ENCODE results near the gene ALDH3B1. TPM values are rescaled to one million over a fixed set of nuclear protein-coding genes. Genes with fewer than 3 reads are reported as not detected.

Gene ALDH3B1
- total RNA-seq, 2 experiments from 2014 or later, result not detected

- POLR2A ChIA-PET, result no interaction called here
- H3K9me3 Mint-ChIP-seq (ENCODE audit: insufficient read depth), result no peaks in the 10 kb centered on the region
- ATAC-seq (no peak), DNase-seq (peak; percentile 47)
- H3K27ac Mint-ChIP-seq, result peak overlapping the region; percentile 49
- CTCF ChIA-PET, result interaction anchor here (0.8 to 1.9 kb wide), 5 partner anchors 15 to 203 kb away, joined by 3 to 6 read pairs (median 4); no protein-coding TSS in a partner anchor
- H3K27me3 Mint-ChIP-seq (ENCODE audit: low read depth), result no peaks in the 10 kb centered on the region
- no peaks in the 10 kb centered on the region for H3K36me3 Mint-ChIP-seq (ENCODE audit: low read depth)
- no peak overlapping the region for H3K4me3 Mint-ChIP-seq
- peaks cover 25% of the 10 kb centered on the region for H3K4me1 Mint-ChIP-seq (ENCODE audit: low read depth)
Measured at GRCh38 chr11:68009391-68010089, 587 bp upstream of the ALDH3B1 start.

- H3K27ac Mint-ChIP-seq, result no peak overlapping the region
- no peaks in the 10 kb centered on the region for H3K9me3 Mint-ChIP-seq (ENCODE audit: insufficient read depth)
- H3K27me3 Mint-ChIP-seq (ENCODE audit: low read depth), result no peaks in the 10 kb centered on the region
- ATAC-seq (no peak), DNase-seq (no peak)
- ChIA-PET CTCF (interaction anchor here (0.8 to 1.3 kb wide), 2 partner anchors 13 to 195 kb away, joined by 4 to 5 read pairs; no protein-coding TSS in a partner anchor), POLR2A (no interaction called here)
- H3K36me3 Mint-ChIP-seq (ENCODE audit: low read depth), result no peaks in the 10 kb centered on the region
- peaks cover 18% of the 10 kb centered on the region for H3K4me1 Mint-ChIP-seq (ENCODE audit: low read depth)
- no peak overlapping the region for H3K4me3 Mint-ChIP-seq
Measured at GRCh38 chr11:68011051-68011943, 1.2 kb downstream of the ALDH3B1 start.

DNA sequence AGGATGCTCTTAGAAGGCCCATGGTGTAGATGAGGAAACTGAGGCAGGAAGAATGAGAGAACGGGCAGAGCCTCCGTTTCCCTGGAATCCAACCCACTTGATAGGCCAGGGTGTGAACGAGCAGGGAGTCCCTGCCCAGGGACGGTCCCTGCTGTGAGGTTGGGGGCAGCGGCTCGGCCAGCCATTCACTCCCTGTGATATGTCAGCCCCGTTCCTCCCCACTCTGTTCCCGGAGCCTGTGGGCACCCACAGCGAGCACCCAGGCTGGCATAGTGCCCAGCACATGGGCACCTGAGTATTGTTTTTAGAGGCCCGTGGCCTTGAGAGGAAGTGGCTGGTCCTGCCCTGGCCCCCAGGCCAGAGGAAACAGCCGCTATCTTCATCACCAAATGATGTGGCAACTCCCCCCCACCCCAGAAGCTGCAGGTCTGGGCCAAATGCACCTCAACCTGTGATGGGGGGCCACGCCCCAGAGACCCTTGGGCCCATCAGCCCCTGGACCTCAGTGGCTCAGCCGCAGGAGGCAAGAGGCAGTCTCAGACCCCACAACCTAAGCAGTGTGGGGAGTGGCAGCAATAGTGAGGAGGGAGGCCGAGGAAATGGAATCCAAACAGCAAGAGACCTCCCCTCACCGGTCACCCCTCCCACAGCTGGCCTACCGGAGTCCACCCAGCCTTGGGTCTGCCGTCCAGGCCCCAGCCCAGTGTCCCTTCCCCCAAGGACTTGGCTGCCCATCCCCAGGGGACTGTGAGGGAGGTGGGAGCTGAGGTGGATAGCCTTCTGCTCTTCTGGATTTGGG is 2.1 kb downstream of the ALDH3B1 start:
- Mint-ChIP-seq H3K27me3 (ENCODE audit: low read depth) (no peaks in the 10 kb centered on the region), H3K36me3 (ENCODE audit: low read depth) (no peaks in the 10 kb centered on the region), H3K27ac (no peak overlapping the region), H3K9me3 (ENCODE audit: insufficient read depth) (no peaks in the 10 kb centered on the region), H3K4me3 (no peak overlapping the region), H3K4me1 (ENCODE audit: low read depth) (peaks cover 16% of the 10 kb centered on the region)
- no peak for ATAC-seq
- ChIA-PET CTCF (interaction anchor here (0.5 kb wide), 1 partner anchor 197 kb away, joined by 3 read pairs; no protein-coding TSS in a partner anchor), POLR2A (no interaction called here)
- DNase-seq, result no peak

DNA sequence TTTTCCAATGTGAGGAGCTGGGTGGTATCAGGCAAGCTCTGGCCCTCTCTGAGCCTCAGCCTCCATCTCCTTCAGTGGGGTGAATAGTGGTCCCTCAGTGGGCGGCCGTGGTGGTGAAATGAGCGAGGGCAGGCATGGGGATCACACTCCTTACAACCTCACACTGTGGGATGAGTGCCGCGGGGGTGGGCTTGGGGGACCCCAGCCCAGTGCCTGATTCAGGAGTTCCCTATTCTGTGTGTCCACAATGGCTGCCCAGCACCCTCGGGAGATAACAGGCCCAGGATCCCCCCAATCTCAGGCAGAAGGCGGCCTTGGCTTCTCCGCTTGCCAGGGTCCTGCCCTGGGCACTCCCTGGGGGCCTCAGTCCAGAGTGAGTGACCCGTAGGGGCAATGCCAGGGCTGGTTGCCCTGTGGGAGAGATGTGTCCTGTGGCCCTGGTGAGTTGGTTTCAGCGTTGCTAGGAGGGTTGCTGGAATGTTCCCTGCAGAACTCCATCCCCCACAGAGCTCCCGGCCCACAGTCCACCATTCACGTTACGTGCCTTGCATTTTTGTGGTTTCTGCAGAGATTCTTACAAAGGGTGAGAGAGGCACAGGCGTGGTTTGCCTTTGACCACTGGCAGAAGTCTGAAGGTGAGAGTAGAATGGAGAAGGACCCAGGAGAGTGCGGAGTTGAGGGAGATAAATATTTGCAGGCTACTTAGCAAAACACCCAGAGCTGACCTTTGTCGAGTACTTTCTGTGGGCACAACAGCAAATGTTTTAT is 2.9 kb downstream of the ALDH3B1 start:
- ChIA-PET POLR2A (no interaction called here), CTCF (interaction anchor here (0.5 kb wide), 1 partner anchor 196 kb away, joined by 3 read pairs; no protein-coding TSS in a partner anchor)
- H3K9me3 Mint-ChIP-seq (ENCODE audit: insufficient read depth), result no peaks in the 10 kb centered on the region

DNA sequence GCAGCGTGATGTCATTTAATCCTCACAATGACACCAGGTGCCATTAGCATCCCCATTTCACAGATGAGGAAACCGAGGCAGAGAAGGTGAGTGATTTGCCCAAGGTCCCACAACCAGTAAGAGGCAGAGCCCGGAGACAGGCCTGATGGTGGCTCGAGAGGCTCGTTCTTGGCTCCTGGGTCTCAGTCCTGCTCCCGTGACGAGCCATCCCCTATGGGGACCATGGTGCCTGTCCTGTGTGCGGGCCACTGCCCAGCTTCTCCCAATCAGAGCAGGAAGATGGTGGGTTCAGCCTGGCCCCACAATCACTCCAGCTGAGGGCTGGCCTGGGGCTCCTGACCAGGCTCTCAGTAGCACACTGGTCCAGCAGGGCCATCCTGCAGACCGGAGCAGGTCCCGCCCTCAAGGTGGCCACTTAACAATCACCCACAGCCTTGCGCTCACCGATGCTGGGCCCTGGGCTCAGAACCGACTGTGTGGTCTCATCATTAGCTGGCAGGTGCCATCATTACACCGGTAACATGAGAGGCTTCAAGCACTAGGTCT is 3.6 kb downstream of the ALDH3B1 start:
- no peaks in the 10 kb centered on the region for H3K9me3 Mint-ChIP-seq (ENCODE audit: insufficient read depth)
- POLR2A ChIA-PET, result no interaction called here

More for the DNA sequence above, 2.9 kb downstream of the ALDH3B1 start:
- DNase-seq (no peak), ATAC-seq (no peak)
- Mint-ChIP-seq H3K4me1 (ENCODE audit: low read depth) (peaks cover 16% of the 10 kb centered on the region), H3K27me3 (ENCODE audit: low read depth) (no peaks in the 10 kb centered on the region), H3K4me3 (no peak overlapping the region), H3K27ac (no peak overlapping the region), H3K36me3 (ENCODE audit: low read depth) (no peaks in the 10 kb centered on the region)

DNA sequence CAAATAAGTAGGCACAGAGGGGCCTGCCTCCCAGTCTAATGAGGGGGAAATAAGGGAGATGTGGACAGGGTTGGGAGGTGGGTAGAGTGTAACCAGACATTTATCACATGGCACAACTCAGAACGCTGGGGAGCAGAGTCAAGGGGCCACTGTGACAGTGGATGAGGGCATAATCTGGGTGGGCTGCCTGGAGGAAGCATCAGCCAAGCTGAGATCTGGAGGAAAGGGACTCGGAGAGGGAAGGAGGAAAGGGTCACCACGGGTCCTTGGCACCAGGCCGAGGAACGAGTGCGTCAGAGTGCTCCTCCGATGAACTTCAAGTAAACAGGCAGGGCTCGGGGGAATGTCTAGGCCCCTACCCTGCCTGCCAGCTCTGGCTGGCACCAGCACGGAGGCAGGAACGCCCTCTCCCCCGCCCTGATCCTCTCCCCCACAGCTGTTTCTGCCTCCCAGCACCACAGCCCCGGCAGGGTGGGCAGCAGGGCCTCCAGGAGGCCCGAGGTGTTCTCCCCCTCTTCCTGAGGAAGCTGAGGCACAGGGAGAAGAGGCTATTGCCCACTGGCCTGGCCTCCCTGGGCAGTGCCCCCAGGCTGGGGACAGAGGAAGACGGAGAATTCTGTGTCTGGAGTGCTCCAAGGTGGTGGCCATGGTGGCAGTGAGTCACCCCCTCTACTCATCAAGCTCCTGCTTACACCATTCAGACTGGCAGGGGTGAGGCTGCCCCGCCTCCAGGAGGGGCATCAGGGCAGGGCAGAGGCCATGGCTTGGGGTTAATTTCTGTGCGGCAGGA is 4.2 kb downstream of the ALDH3B1 start:
- Mint-ChIP-seq H3K9me3 (ENCODE audit: insufficient read depth) (no peaks in the 10 kb centered on the region), H3K27me3 (ENCODE audit: low read depth) (no peaks in the 10 kb centered on the region), H3K36me3 (ENCODE audit: low read depth) (no peaks in the 10 kb centered on the region), H3K4me3 (no peak overlapping the region), H3K27ac (no peak overlapping the region), H3K4me1 (ENCODE audit: low read depth) (peaks cover 9% of the 10 kb centered on the region)
- ChIA-PET POLR2A (no interaction called here), CTCF (no interaction called here)
- no peak for DNase-seq
- peak; percentile 17 for ATAC-seq

More for the DNA sequence above, 3.6 kb downstream of the ALDH3B1 start:
- Mint-ChIP-seq H3K4me1 (ENCODE audit: low read depth) (peaks cover 16% of the 10 kb centered on the region), H3K36me3 (ENCODE audit: low read depth) (no peaks in the 10 kb centered on the region), H3K27me3 (ENCODE audit: low read depth) (no peaks in the 10 kb centered on the region), H3K27ac (no peak overlapping the region), H3K4me3 (no peak overlapping the region)
- no peak for ATAC-seq
- CTCF ChIA-PET, result no interaction called here
- no peak for DNase-seq

DNA sequence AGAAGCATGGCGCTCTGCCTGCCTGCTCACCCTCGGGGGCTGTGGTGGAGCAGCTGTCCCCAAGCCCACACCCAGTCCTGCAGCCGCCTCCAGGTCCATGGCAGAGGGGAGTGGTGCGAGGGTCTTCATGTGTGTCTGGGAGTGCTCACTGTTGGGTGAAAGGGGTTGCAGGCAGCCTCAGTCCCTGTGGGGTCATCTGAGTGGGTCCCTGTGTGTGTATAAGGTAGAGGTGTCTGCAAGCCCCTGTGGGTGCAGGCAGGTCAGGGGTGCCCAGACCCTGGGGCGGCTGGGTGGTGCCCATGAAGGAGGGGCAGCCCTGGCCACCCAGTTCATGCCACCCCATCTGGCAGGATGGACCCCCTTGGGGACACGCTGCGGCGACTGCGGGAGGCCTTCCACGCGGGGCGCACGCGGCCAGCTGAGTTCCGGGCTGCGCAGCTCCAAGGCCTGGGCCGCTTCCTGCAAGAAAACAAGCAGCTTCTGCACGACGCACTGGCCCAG is 4.9 kb downstream of the ALDH3B1 start:
- Mint-ChIP-seq H3K4me1 (ENCODE audit: low read depth) (peaks cover 4% of the 10 kb centered on the region), H3K9me3 (ENCODE audit: insufficient read depth) (no peaks in the 10 kb centered on the region), H3K27me3 (ENCODE audit: low read depth) (no peaks in the 10 kb centered on the region), H3K27ac (no peak overlapping the region), H3K36me3 (ENCODE audit: low read depth) (no peaks in the 10 kb centered on the region), H3K4me3 (no peak overlapping the region)
- DNase-seq (no peak), ATAC-seq (no peak)
- ChIA-PET CTCF (no interaction called here), POLR2A (no interaction called here)

GRCh38 chr11:68015467-68015866 is 5.3 kb downstream of the ALDH3B1 start:
- Mint-ChIP-seq H3K9me3 (ENCODE audit: insufficient read depth) (no peaks in the 10 kb centered on the region), H3K36me3 (ENCODE audit: low read depth) (no peaks in the 10 kb centered on the region), H3K4me3 (no peak overlapping the region), H3K4me1 (ENCODE audit: low read depth) (no peaks in the 10 kb centered on the region), H3K27ac (no peak overlapping the region), H3K27me3 (ENCODE audit: low read depth) (no peaks in the 10 kb centered on the region)
- DNase-seq, result no peak
- ChIA-PET CTCF (no interaction called here), POLR2A (no interaction called here)
- ATAC-seq, result no peak

GRCh38 chr11:68016161-68016903 is 6.2 kb downstream of the ALDH3B1 start:
- CTCF ChIA-PET, result no interaction called here
- Mint-ChIP-seq H3K9me3 (ENCODE audit: insufficient read depth) (no peaks in the 10 kb centered on the region), H3K4me1 (ENCODE audit: low read depth) (no peaks in the 10 kb centered on the region), H3K36me3 (ENCODE audit: low read depth) (no peaks in the 10 kb centered on the region), H3K27ac (no peak overlapping the region), H3K4me3 (no peak overlapping the region), H3K27me3 (ENCODE audit: low read depth) (no peaks in the 10 kb centered on the region)
- no peak for ATAC-seq
- POLR2A ChIA-PET, result no interaction called here
- DNase-seq, result no peak
